Central memory CD8-positive, alpha-beta T cell (primary cell): Measurements from ENCODE around the gene CUTA.

Experiments used
- ATAC-seq: fragments of 150-1000 bp; cut with Tn5 transposase; replicated peaks from 2 replicates; pipeline ENCODE4 v1.10.0; 2022; ENCODE audit warnings: mild to moderate bottlenecking, moderate FRiP score, moderate number of reproducible peaks; ENCODE audit not compliant: poor library complexity, severe bottlenecking; ENCODE audit errors: extremely low read depth
- DNase-seq, 2 donors: peaks; one replicate each; pipeline ENCODE4 v3.0.0; 2021; ENCODE audit warnings: low spot score in 2 of 2
- H3K27ac Mint-ChIP-seq: one replicate; pipeline ENCODE4 v1.8.0; 2022; ENCODE audit warnings: low read depth, mild to moderate bottlenecking, moderate library complexity, mixed read lengths
- H3K27me3 Mint-ChIP-seq: one replicate; pipeline ENCODE4 v1.8.0; 2022; ENCODE audit warnings: mixed read lengths
- H3K36me3 Mint-ChIP-seq: one replicate; pipeline ENCODE4 v1.8.0; 2022; ENCODE audit warnings: mild to moderate bottlenecking, moderate library complexity, mixed read lengths; ENCODE audit not compliant: insufficient read depth
- H3K4me1 Mint-ChIP-seq: one replicate; pipeline ENCODE4 v1.8.0; 2022; ENCODE audit warnings: mixed read lengths
- H3K4me3 Mint-ChIP-seq: one replicate; pipeline ENCODE4 v1.8.0; 2022; ENCODE audit warnings: mild to moderate bottlenecking, moderate library complexity, mixed read lengths
- H3K9me3 Mint-ChIP-seq: one replicate; pipeline ENCODE4 v1.8.0; 2022; ENCODE audit warnings: mixed read lengths

The CUTA gene

DNA sequence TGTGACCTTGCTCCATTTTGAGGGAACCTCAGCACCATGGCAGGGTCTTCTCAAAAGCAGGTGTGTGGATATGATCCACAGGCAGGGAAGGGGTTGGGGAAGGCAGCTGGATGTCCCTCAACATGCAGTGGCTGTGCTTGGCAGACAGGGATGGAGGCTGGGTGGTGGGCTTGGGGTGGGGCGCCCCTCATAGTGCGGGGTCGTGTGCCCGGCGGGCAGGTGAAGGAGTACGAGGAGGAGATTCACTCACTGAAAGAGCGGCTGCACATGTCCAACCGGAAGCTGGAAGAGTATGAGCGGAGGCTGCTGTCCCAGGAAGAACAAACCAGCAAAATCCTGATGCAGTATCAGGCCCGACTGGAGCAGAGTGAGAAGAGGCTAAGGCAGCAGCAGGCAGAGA, 28.4 kb upstream of the CUTA start:
- no peaks in the 10 kb centered on the region for H3K9me3 Mint-ChIP-seq
- H3K27me3 Mint-ChIP-seq, result no peaks in the 10 kb centered on the region
- ATAC-seq (no peak), DNase-seq (no peak)
- H3K4me1 Mint-ChIP-seq, result peaks cover 7% of the 10 kb centered on the region
- H3K27ac Mint-ChIP-seq, result peak overlapping the region; percentile 69
- H3K36me3 Mint-ChIP-seq, result peaks cover 12% of the 10 kb centered on the region
- H3K4me3 Mint-ChIP-seq, result no peak overlapping the region

DNA sequence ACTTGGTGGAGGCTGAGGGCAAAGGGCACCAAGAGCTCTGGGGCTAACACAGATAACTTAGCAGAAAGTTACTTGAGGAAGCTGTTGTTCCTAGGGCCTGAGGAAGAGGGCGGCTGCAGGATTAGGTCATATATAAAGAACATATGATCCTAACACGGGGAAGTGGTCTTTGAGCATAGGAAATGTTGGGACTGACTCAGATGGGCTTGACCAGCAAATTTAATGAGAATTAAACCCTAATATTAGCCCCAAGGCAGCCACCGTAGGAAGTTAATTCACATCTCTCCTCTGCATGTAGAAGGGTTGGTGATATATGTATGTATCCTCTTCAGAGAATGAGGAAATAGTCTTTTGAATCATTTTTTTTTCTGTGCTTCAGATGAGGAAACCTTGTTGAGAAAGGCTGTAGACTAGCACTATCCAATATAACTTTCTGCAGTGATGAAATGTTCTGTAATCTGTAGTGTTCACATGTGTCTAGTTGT, 27.3 kb upstream of the CUTA start:
- no peak overlapping the region for H3K4me3 Mint-ChIP-seq
- no peak for DNase-seq
- ATAC-seq, result no peak
- no peaks in the 10 kb centered on the region for H3K9me3 Mint-ChIP-seq
- peaks cover 12% of the 10 kb centered on the region for H3K36me3 Mint-ChIP-seq
- H3K4me1 Mint-ChIP-seq, result peaks cover 7% of the 10 kb centered on the region
- H3K27me3 Mint-ChIP-seq, result no peaks in the 10 kb centered on the region
- no peak overlapping the region for H3K27ac Mint-ChIP-seq

DNA sequence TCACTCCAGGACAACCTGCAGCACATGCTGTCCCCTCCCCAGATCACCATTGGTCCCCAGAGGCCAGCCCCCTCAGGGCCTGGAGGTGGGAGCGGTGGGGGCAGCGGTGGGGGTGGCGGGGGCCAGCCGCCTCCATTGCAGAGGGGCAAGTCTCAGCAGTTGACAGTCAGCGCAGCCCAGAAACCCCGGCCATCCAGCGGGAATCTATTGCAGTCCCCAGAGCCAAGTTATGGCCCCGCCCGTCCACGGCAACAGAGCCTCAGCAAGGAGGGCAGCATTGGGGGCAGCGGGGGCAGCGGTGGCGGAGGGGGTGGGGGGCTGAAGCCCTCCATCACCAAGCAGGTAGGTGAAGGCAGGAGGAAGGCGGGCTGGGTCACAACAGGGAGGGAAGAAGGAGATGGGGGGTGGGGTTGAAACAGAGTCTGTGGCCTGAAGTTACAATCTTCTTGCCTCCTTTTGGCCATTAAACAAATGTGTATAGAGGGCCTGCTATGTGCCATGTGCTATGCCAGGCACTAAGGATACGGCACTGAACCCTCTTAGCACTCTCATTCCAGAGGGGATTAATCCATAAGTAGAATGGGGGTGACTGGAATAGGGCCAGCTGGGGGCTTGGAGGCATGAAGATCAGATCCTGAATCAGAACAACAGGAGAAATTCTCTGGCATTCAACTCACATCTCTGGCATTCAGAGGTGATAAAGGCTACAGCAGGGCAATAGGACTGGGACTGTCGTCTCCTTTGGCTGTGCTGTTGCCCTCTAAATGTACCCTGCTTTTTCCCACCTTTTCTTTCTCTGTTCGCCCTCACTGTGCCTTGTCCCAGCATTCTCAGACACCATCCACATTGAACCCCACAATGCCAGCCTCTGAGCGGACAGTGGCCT, 26.0 kb upstream of the CUTA start:
- no peaks in the 10 kb centered on the region for H3K27me3 Mint-ChIP-seq
- H3K4me3 Mint-ChIP-seq, result no peak overlapping the region
- H3K9me3 Mint-ChIP-seq, result no peaks in the 10 kb centered on the region
- DNase-seq, result no peak
- H3K36me3 Mint-ChIP-seq, result peaks cover 11% of the 10 kb centered on the region
- H3K27ac Mint-ChIP-seq, result no peak overlapping the region
- H3K4me1 Mint-ChIP-seq, result peaks cover 9% of the 10 kb centered on the region
- ATAC-seq, result no peak

DNA sequence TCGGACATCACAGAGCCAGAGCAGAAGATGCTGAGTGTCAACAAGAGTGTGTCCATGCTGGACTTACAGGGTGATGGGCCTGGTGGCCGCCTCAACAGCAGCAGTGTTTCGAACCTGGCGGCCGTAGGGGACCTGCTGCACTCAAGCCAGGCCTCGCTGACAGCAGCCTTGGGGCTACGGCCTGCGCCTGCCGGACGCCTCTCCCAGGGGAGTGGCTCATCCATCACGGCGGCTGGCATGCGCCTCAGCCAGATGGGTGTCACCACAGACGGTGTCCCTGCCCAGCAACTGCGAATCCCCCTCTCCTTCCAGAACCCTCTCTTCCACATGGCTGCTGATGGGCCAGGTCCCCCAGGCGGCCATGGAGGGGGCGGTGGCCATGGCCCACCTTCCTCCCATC, 25.1 kb upstream of the CUTA start:
- DNase-seq, result no peak
- peaks cover 14% of the 10 kb centered on the region for H3K36me3 Mint-ChIP-seq
- peak overlapping the region; percentile 53 for H3K27ac Mint-ChIP-seq
- ATAC-seq, result no peak
- peaks cover 6% of the 10 kb centered on the region for H3K4me1 Mint-ChIP-seq
- H3K9me3 Mint-ChIP-seq, result no peaks in the 10 kb centered on the region
- no peak overlapping the region for H3K4me3 Mint-ChIP-seq
- H3K27me3 Mint-ChIP-seq, result no peaks in the 10 kb centered on the region

DNA sequence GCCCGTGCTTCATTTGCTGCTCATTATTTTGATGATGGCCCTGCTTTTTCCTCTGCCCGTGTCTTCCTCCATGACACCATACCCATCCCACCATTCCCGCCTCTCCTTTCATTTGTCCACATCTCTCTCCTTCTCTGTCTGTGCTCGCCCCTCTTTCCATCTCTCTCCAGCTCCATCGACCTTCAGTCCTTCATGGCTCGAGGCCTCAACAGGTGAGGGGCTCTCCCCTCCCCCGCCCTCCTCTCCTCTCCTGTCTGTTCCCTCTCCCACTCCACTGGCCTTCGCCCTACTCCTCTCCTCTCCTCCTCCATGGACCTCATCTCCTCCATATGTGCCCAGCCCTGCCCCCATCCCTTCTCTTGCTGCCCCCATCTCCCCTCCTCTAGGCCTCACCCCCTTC, 24.4 kb upstream of the CUTA start:
- Mint-ChIP-seq H3K27ac (peak overlapping the region; percentile 53), H3K27me3 (no peaks in the 10 kb centered on the region), H3K4me3 (no peak overlapping the region), H3K9me3 (no peaks in the 10 kb centered on the region), H3K4me1 (peaks cover 6% of the 10 kb centered on the region), H3K36me3 (peaks cover 14% of the 10 kb centered on the region)
- no peak for ATAC-seq
- no peak for DNase-seq

DNA sequence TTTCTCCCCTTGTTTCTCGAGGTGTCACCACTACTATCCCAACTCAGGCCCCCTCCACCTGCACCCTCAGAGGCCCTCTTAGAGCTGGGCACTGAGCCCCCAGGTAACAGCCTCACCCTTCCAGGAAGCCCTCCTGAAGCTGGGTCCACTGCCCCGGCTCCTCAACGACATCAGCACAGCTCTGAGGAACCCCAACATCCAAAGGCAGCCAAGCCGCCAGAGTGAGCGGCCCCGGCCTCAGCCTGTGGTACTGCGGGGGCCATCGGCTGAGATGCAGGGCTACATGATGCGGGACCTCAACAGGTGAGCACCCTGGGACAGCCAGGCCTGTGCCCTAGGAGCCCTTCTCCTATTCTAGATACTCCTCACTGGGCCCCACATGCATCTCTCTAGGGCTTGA, 23.6 kb upstream of the CUTA start:
- Mint-ChIP-seq H3K36me3 (peaks cover 14% of the 10 kb centered on the region), H3K9me3 (no peaks in the 10 kb centered on the region), H3K4me3 (no peak overlapping the region), H3K27ac (no peak overlapping the region), H3K27me3 (no peaks in the 10 kb centered on the region), H3K4me1 (peaks cover 6% of the 10 kb centered on the region)
- ATAC-seq (no peak), DNase-seq (no peak)

DNA sequence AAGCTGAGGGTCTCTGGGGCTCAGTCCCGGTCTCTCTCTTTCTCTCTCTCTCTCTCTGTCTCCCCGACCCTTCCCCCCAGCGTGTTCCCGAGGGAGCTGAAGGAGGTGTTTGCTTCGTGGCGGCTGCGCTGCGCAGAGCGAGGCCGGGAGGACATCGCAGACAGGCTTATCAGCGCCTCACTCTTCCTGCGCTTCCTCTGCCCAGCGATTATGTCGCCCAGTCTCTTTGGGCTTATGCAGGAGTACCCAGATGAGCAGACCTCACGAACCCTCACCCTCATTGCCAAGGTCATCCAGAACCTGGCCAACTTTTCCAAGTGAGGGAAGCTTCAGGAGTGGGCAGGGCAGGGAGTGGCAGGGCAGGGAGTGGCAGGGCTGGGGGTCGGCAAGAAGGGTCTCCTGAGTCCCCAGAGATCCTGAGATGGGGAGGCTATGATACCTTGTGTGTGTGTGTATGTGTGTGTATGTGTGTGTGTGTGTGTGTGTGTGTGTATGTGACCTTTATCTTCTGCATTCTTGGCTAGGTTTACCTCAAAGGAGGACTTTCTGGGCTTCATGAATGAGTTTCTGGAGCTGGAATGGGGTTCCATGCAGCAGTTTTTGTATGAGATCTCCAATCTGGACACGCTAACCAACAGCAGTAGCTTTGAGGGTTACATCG, 22.9 kb upstream of the CUTA start:
- ATAC-seq (no peak), DNase-seq (no peak)
- no peaks in the 10 kb centered on the region for H3K27me3 Mint-ChIP-seq
- H3K36me3 Mint-ChIP-seq, result peaks cover 14% of the 10 kb centered on the region
- no peaks in the 10 kb centered on the region for H3K9me3 Mint-ChIP-seq
- H3K27ac Mint-ChIP-seq, result peak overlapping the region; percentile 85
- no peak overlapping the region for H3K4me3 Mint-ChIP-seq
- H3K4me1 Mint-ChIP-seq, result peaks cover 6% of the 10 kb centered on the region

DNA sequence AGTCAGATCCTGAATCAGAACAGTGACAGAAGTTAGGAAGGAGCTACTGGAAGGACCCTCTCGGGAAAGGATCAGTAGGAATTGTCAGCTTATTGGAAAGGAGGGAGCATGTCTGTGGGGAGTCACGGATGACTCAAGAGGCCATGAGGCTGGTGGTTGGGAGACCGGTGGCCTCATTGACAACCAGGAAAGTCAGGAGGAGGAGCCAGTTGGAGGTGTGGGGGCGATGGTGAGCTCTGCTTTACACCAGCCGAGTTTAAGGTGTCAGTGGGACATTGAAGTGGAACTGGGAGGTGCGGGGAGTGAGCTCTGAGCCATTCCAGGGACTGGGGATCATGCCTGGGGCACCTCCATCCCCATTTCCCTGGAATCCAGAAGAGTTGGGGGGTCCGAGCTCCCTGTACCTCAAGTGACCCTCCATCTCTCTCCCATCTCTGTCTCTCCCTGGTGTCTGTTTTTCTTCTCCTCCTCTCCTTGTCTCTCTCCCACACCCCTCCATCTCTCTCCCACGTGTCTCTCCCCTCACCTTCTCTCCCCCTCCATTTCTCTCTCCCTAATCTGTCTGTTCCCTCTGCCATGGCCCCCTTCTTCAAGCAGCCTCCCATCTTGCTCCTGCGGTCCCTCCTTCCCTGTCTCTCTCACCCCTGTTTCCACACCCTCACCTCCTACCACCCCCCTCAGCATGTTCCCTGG, 22.2 kb upstream of the CUTA start:
- no peak for DNase-seq
- Mint-ChIP-seq H3K36me3 (peaks cover 18% of the 10 kb centered on the region), H3K9me3 (no peaks in the 10 kb centered on the region), H3K4me1 (peaks cover 6% of the 10 kb centered on the region), H3K27me3 (no peaks in the 10 kb centered on the region), H3K27ac (peak overlapping the region; percentile 85), H3K4me3 (no peak overlapping the region)
- ATAC-seq, result no peak

DNA sequence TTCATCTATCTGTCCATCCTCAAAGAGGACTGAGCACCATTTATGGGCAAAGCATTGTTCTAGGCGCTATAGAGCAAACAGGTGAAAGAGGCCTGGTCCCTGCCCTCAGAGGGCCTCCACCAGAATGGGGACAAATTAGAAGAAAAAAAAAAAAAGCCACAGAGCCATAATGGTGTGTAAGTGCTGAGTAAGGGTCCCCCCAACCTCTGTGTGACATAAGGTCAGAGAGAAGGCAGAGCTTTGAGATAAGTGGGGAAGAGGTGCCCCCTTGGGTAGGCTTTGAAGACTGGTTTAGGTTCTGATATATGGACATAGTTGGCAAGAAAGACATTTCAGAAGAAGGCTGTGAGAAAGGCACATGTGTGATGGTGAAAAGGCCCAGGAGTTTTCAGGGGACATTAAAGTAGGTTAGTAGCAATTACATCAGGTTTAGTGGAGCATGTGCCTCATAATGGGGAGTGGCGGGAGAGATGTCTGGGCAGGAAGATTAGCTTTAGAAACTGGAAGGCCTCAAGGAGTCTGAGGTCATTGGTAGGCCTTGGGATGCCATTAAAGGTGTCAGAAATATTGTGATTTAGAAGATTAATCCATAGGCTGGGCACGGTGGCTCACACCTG, 21.2 kb upstream of the CUTA start:
- no peak overlapping the region for H3K4me3 Mint-ChIP-seq
- DNase-seq, result no peak
- no peaks in the 10 kb centered on the region for H3K27me3 Mint-ChIP-seq
- peak overlapping the region; percentile 85 for H3K27ac Mint-ChIP-seq
- peaks cover 20% of the 10 kb centered on the region for H3K36me3 Mint-ChIP-seq
- peaks cover 8% of the 10 kb centered on the region for H3K4me1 Mint-ChIP-seq
- no peaks in the 10 kb centered on the region for H3K9me3 Mint-ChIP-seq
- ATAC-seq, result no peak

DNA sequence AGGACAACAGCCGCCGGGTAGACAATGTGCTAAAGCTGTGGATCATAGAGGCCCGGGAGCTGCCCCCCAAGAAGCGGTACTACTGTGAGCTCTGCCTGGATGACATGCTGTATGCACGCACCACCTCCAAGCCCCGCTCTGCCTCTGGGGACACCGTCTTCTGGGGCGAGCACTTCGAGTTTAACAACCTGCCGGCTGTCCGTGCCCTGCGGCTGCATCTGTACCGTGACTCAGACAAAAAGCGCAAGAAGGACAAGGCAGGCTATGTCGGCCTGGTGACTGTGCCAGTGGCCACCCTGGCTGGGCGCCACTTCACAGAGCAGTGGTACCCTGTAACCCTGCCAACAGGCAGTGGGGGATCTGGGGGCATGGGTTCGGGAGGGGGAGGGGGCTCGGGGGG, 19.8 kb upstream of the CUTA start:
- no peaks in the 10 kb centered on the region for H3K9me3 Mint-ChIP-seq
- no peak for ATAC-seq
- no peak overlapping the region for H3K27ac Mint-ChIP-seq
- H3K4me3 Mint-ChIP-seq, result no peak overlapping the region
- H3K4me1 Mint-ChIP-seq, result peaks cover 18% of the 10 kb centered on the region
- no peak for DNase-seq
- peaks cover 23% of the 10 kb centered on the region for H3K36me3 Mint-ChIP-seq
- no peaks in the 10 kb centered on the region for H3K27me3 Mint-ChIP-seq

DNA sequence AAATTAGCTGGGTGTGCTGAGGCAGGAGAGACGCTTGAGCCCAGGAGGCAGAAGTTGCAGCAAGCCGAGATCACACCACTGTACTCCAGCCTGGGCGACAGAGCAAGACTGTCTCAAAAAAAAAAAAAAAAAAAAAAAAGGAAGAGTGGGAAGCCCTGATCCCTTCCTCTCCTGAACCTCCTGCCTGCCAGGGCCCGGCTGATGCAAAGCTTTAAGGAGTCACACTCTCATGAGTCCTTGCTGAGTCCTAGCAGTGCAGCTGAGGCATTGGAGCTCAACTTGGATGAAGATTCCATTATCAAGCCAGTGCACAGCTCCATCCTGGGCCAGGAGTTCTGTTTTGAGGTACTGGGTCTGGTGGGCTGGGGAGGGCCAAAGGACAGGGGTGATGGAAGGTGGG, 17.1 kb upstream of the CUTA start:
- ATAC-seq, result no peak
- no peak overlapping the region for H3K27ac Mint-ChIP-seq

DNA sequence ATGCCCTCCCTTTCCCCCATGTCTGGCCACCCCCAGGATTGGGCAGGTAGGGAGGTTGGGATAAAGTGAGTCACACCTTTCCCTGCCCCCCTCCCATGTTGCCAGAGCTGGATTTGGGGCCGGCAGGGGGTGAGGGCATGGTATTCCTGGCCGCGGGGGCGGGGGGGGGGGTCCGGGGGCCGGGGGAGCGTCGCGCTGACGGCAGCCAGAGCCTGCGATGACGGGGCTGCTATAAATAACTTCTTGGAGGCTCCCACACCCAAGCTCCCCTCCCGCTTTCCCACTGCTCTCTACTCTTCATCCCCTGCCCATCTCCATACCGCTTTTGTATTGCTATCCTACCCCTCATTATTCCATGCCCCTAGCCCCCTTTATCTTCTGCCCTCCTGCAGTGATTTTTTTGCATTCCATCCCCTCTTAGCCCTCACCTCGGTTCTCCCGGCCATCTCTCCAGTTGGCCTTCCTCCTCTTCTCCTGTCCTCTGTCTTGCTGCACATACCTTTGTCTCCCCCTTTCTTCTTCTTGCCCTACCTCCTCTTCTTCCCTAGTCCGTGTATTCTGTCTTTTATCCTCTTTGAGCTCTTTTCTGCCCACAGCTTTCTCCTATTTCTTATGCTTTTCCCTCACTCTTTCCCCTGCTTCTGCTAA, 15.8 kb upstream of the CUTA start:
- ATAC-seq (no peak), DNase-seq (no peak)
- Mint-ChIP-seq H3K27ac (peak overlapping the region; percentile 3), H3K27me3 (no peaks in the 10 kb centered on the region), H3K9me3 (no peaks in the 10 kb centered on the region), H3K4me3 (no peak overlapping the region), H3K36me3 (peaks cover 22% of the 10 kb centered on the region), H3K4me1 (peaks cover 51% of the 10 kb centered on the region)

More for the DNA sequence above, 17.1 kb upstream of the CUTA start:
- Mint-ChIP-seq H3K4me3 (no peak overlapping the region), H3K36me3 (peaks cover 20% of the 10 kb centered on the region), H3K4me1 (peaks cover 44% of the 10 kb centered on the region), H3K9me3 (no peaks in the 10 kb centered on the region), H3K27me3 (no peaks in the 10 kb centered on the region)
- no peak for DNase-seq
